Coronary artery (tissue), 2 donors: ENCODE data around the gene PCDHA4.
"Not testable (repeated sequence)": the region's sequence is repeated elsewhere in the genome, so short reads cannot be mapped to it uniquely, and the experiment has no call there.

Experiments used
- DNase-seq: peaks from one replicate; pipeline ENCODE4 v3.0.0-alpha.2; 2017; ENCODE audit warnings: low spot score
- H3K27ac ChIP-seq, 2 donors: fragments of 200-600 bp; sonication (generic); one replicate each; pipeline ENCODE4 v1.5.1; 2016 to 2019
- H3K4me3 ChIP-seq: fragments of 200-600 bp; sonication (generic); 2 replicates; pipeline ENCODE4 v1.5.1; 2016; ENCODE audit warnings: mild to moderate bottlenecking, moderate library complexity
- CTCF ChIP-seq: fragments of 200-600 bp; sonication (generic); IDR thresholded peaks from one replicate; pipeline ENCODE4 v1.5.1; 2019; ENCODE audit warnings: antibody characterized with exemption

PCDHA4 gene

GRCh38 chr5:140806834-140807775 lies at the start of gene PCDHA4:
Gene PCDHA4, plus strand, starts transcription at chr5:140807068.
- no peak for DNase-seq
- Histone ChIP-seq H3K27ac (peak within 1 kb of the TSS in 1 of 2 donors; percentile 53), H3K4me3 (peak within 1 kb of the TSS; percentile 67)
- TF ChIP-seq CTCF = no peak

GRCh38 chr5:140764177-140764973 lies 42.5 kb upstream of the PCDHA4 start:
- Histone ChIP-seq H3K27ac (no peak overlapping the region), H3K4me3 (no peak overlapping the region)
- TF ChIP-seq CTCF = no peak
- DNase-seq = no peak

- no peak for DNase-seq
- no peak overlapping the region for H3K4me3 ChIP-seq
- no peak for TF ChIP-seq CTCF
- H3K27ac ChIP-seq = no peak overlapping the region
Measured at GRCh38 chr5:140767444-140767843, 39.4 kb upstream of the PCDHA4 start.

GRCh38 chr5:140780512-140780911 lies 26.4 kb upstream of the PCDHA4 start:
- no peak overlapping the region for H3K27ac ChIP-seq
- H3K4me3 ChIP-seq = no peak overlapping the region
- DNase-seq = no peak
- no peak for TF ChIP-seq CTCF

GRCh38 chr5:140785905-140786686 lies 20.8 kb upstream of the PCDHA4 start, which contains the start of gene PCDHA1:
Gene PCDHA1, plus strand, starts transcription at chr5:140786140.
- Histone ChIP-seq H3K4me3 (peak within 1 kb of the TSS; percentile 5), H3K27ac (no peak within 1 kb of the TSS)
- DNase-seq = no peak
- TF ChIP-seq CTCF = no peak

- peak overlapping the region; percentile 5 for H3K4me3 ChIP-seq
- H3K27ac ChIP-seq, DNase-seq: not testable (repeated sequence)
Measured at GRCh38 chr5:140787422-140787821, 19.4 kb upstream of the PCDHA4 start.

GRCh38 chr5:140787849-140788504 lies 18.9 kb upstream of the PCDHA4 start:
- not testable (repeated sequence) for H3K27ac ChIP-seq, DNase-seq
- H3K4me3 ChIP-seq = peak overlapping the region; percentile 5
